ENCODE data around the gene TNS1. TPM values are rescaled to one million over a fixed set of nuclear protein-coding genes. Genes with fewer than 3 reads are reported as not detected.
A peak's percentile ranks its signal among the peaks of the same experiment; 100 is the strongest.

The TNS1 gene
- total RNA-seq, 1 donor from 2014 or later, result 828 TPM

GRCh38 chr2:217834057-217834620 lies 168.7 kb downstream of the TNS1 start:
- Histone ChIP-seq H3K4me1 (peaks cover 100% of the 10 kb centered on the region), H3K4me3 (no peak overlapping the region), H3K27me3 (ENCODE audit: low read depth) (no peaks in the 10 kb centered on the region), H3K27ac (replicated peaks) (peak overlapping the region; percentile 95), H3K9me3 (replicated peaks) (no peaks in the 10 kb centered on the region), H3K36me3 (peaks cover 70% of the 10 kb centered on the region)
- intact Hi-C loops (cut with micrococcal nuclease), result no loop called here
- TF ChIP-seq, protein P1, sequence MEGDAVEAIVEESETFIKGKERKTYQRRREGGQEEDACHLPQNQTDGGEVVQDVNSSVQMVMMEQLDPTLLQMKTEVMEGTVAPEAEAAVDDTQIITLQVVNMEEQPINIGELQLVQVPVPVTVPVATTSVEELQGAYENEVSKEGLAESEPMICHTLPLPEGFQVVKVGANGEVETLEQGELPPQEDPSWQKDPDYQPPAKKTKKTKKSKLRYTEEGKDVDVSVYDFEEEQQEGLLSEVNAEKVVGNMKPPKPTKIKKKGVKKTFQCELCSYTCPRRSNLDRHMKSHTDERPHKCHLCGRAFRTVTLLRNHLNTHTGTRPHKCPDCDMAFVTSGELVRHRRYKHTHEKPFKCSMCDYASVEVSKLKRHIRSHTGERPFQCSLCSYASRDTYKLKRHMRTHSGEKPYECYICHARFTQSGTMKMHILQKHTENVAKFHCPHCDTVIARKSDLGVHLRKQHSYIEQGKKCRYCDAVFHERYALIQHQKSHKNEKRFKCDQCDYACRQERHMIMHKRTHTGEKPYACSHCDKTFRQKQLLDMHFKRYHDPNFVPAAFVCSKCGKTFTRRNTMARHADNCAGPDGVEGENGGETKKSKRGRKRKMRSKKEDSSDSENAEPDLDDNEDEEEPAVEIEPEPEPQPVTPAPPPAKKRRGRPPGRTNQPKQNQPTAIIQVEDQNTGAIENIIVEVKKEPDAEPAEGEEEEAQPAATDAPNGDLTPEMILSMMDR (IDR thresholded peaks at IDR 0.05; ENCODE audit: borderline replicate concordance), result no peak
- peak; percentile 72 for DNase-seq

GRCh38 chr2:217833439-217833838 lies 169.4 kb downstream of the TNS1 start:
- Histone ChIP-seq H3K27ac (replicated peaks) (peak overlapping the region; percentile 95), H3K9me3 (replicated peaks) (no peaks in the 10 kb centered on the region), H3K4me3 (no peak overlapping the region), H3K27me3 (ENCODE audit: low read depth) (no peaks in the 10 kb centered on the region), H3K4me1 (peaks cover 100% of the 10 kb centered on the region), H3K36me3 (peaks cover 77% of the 10 kb centered on the region)
- intact Hi-C loops (cut with micrococcal nuclease), result no loop called here
- TF ChIP-seq, protein P1 (IDR thresholded peaks at IDR 0.05; ENCODE audit: borderline replicate concordance), result no peak
- no peak for DNase-seq

- Histone ChIP-seq H3K4me1 (peaks cover 100% of the 10 kb centered on the region), H3K9me3 (replicated peaks) (no peaks in the 10 kb centered on the region), H3K27me3 (ENCODE audit: low read depth) (no peaks in the 10 kb centered on the region), H3K4me3 (no peak overlapping the region), H3K36me3 (peaks cover 81% of the 10 kb centered on the region), H3K27ac (replicated peaks) (peak overlapping the region; percentile 95)
- no peak for DNase-seq
- TF ChIP-seq, protein P1 (IDR thresholded peaks at IDR 0.05; ENCODE audit: borderline replicate concordance), result no peak
- intact Hi-C loops (cut with micrococcal nuclease), result no loop called here
Measured at GRCh38 chr2:217832987-217833386, 169.8 kb downstream of the TNS1 start.

DNA sequence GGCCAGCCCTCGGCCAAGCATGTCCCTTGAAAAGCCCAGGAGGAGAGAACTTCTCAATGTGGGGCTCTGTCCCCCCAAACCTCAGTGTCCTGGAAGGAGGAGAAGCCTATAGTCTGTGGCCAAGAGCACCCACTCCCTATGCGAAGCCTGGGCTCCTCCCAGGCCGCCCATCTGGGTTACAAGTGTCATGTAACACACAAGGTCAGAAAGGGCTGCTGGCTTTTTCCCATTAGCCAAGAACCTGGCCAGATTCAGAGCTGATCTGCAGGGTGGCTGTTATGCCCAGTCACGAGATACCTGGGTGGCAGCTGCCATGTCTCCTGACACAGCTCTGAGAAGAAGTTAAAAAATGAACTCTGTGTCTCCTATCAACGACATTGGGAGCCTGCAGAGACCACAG lies 170.7 kb downstream of the TNS1 start:
- intact Hi-C loops (cut with micrococcal nuclease), result no loop called here
- H3K36me3 ChIP-seq, result peaks cover 81% of the 10 kb centered on the region
- TF ChIP-seq, protein P1 (IDR thresholded peaks at IDR 0.05; ENCODE audit: borderline replicate concordance), result no peak
- H3K4me3 ChIP-seq, result no peak overlapping the region
- H3K27ac ChIP-seq (replicated peaks), result peak overlapping the region; percentile 95
- H3K4me1 ChIP-seq, result peaks cover 100% of the 10 kb centered on the region
- H3K27me3 ChIP-seq (ENCODE audit: low read depth), result no peaks in the 10 kb centered on the region
- no peaks in the 10 kb centered on the region for H3K9me3 ChIP-seq (replicated peaks)
- DNase-seq, result no peak

- Histone ChIP-seq H3K4me1 (peaks cover 100% of the 10 kb centered on the region), H3K36me3 (peaks cover 84% of the 10 kb centered on the region), H3K9me3 (replicated peaks) (no peaks in the 10 kb centered on the region), H3K27ac (replicated peaks) (peak overlapping the region; percentile 95), H3K27me3 (ENCODE audit: low read depth) (no peaks in the 10 kb centered on the region), H3K4me3 (no peak overlapping the region)
- intact Hi-C loops (cut with micrococcal nuclease), result no loop called here
- TF ChIP-seq, protein P1 (IDR thresholded peaks at IDR 0.05; ENCODE audit: borderline replicate concordance), result no peak
- no peak for DNase-seq
Measured at GRCh38 chr2:217831306-217831705, 171.5 kb downstream of the TNS1 start.
